Nephron (organoid): Measurements from ENCODE around the gene EFCAB11.

ENCODE experiments used
- H3K27ac Mint-ChIP-seq, 3 experiments: 2 replicates each; pipeline ENCODE4 v1.8.0; 2020; ENCODE audit warnings: mixed read lengths in 3 of 3, mild to moderate bottlenecking in 2 of 3, moderate library complexity in 1 of 3
- H3K27me3 Mint-ChIP-seq: 2 replicates; pipeline ENCODE4 v1.8.0; 2021; ENCODE audit warnings: low read depth, mild to moderate bottlenecking, moderate library complexity, mixed read lengths
- H3K36me3 Mint-ChIP-seq: 2 replicates; pipeline ENCODE4 v1.8.0; 2020; ENCODE audit warnings: low read depth, mixed read lengths
- H3K4me1 Mint-ChIP-seq: 2 replicates; pipeline ENCODE4 v1.8.0; 2020; ENCODE audit warnings: mixed read lengths
- H3K4me3 Mint-ChIP-seq, 3 experiments: 2 replicates each; pipeline ENCODE4 v1.8.0; 2020; ENCODE audit warnings: mild to moderate bottlenecking in 3 of 3, mixed read lengths in 3 of 3, moderate library complexity in 2 of 3
- H3K9me3 Mint-ChIP-seq: 2 replicates; pipeline ENCODE4 v1.8.0; 2020; ENCODE audit warnings: mixed read lengths
- TF ChIP-seq, protein P1 (sequence below), 3 experiments: fragments of 200-600 bp; sonication (generic); IDR thresholded peaks; one replicate each; pipeline ENCODE4 v1.5.0; 2021; ENCODE audit warnings: antibody characterized with exemption in 3 of 3; ENCODE audit not compliant: unreplicated experiment in 3 of 3

The EFCAB11 gene

DNA sequence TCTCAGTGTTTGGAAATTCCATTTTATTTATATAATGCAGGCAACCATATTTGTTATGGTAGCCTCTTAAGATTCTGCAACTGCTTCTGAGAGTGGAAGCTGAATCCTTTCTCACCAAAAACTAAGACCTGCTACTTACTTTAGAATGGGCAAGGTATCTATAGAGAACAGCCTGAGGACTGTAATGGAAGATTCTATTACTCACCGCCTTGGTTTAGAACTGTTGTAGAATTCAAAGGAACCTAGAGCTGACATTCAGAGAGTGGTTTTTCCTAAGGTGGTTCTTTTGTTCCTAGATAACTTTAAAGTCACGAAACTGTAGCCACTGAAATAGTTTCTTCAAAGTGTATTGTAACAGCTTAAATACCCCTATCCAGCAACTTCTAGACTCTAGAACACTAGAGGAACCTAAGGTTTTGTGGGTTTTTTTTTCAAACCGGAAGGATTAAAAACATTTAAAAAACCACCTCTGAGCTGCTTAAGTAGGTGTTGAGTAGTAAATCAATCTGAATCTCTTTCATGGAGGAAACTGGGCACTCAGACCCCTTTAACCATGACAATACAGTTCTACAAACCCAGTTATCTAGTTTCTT, 5.4 kb upstream of the EFCAB11 start:
- peak overlapping the region in 2 of 3 experiments; percentile 40 for H3K4me3 Mint-ChIP-seq
- H3K27me3 Mint-ChIP-seq, result no peaks in the 10 kb centered on the region
- TF ChIP-seq, protein P1, sequence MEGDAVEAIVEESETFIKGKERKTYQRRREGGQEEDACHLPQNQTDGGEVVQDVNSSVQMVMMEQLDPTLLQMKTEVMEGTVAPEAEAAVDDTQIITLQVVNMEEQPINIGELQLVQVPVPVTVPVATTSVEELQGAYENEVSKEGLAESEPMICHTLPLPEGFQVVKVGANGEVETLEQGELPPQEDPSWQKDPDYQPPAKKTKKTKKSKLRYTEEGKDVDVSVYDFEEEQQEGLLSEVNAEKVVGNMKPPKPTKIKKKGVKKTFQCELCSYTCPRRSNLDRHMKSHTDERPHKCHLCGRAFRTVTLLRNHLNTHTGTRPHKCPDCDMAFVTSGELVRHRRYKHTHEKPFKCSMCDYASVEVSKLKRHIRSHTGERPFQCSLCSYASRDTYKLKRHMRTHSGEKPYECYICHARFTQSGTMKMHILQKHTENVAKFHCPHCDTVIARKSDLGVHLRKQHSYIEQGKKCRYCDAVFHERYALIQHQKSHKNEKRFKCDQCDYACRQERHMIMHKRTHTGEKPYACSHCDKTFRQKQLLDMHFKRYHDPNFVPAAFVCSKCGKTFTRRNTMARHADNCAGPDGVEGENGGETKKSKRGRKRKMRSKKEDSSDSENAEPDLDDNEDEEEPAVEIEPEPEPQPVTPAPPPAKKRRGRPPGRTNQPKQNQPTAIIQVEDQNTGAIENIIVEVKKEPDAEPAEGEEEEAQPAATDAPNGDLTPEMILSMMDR (IDR thresholded peaks at IDR 0.05; ENCODE audit: unreplicated experiment in 3 of 3), result no peak
- peaks cover 18% of the 10 kb centered on the region for H3K4me1 Mint-ChIP-seq
- peaks cover 24% of the 10 kb centered on the region for H3K36me3 Mint-ChIP-seq
- H3K9me3 Mint-ChIP-seq, result no peaks in the 10 kb centered on the region
- H3K27ac Mint-ChIP-seq, result no peak overlapping the region

DNA sequence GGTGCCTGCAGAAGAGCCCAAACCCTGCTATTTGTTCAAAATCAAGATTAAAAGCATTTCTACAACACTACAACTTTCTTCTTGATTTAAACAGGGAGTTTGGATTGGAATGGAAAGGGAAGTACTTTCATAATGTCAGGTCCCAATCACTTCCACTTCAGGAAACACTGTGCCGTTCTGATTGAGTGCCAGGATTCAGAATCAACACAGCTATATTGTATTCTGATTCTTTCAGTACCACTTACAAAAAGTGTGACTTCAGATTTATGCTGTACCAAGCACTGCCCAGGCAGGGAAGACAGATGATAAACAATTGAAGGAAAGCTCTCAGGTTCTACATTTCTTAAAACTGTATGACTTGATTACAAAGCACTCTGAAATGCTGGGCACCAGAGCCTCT, 4.4 kb upstream of the EFCAB11 start:
- TF ChIP-seq, protein P1 (IDR thresholded peaks at IDR 0.05; ENCODE audit: unreplicated experiment in 3 of 3), result no peak
- no peak overlapping the region for H3K27ac Mint-ChIP-seq
- peak overlapping the region in 2 of 3 experiments; percentile 6 to 38 for H3K4me3 Mint-ChIP-seq
- H3K27me3 Mint-ChIP-seq, result no peaks in the 10 kb centered on the region
- H3K4me1 Mint-ChIP-seq, result peaks cover 24% of the 10 kb centered on the region
- H3K36me3 Mint-ChIP-seq, result peaks cover 18% of the 10 kb centered on the region
- no peaks in the 10 kb centered on the region for H3K9me3 Mint-ChIP-seq

DNA sequence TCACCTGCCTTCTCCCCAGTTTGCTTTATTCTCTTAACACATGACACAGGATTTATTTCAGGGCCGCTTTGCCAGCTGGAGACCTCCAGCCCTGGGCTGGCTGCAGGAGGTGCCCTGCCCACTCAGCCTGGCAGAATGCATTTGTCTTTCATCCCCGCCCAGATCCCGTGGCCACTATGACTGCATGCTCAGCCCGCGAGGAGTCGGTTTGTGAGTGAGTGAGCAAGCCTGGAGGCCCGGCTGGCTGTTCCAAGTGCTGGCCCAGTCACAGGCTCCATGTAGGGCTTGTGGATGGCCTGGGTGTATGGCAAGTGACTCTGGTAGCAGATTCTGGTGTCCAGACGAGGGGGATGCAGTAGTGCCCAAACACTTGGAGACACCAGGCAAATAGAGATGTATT, 3.3 kb upstream of the EFCAB11 start:
- H3K27me3 Mint-ChIP-seq, result no peaks in the 10 kb centered on the region
- H3K4me3 Mint-ChIP-seq, result peak overlapping the region; percentile 90 to 97 (median 97)
- H3K4me1 Mint-ChIP-seq, result peaks cover 34% of the 10 kb centered on the region
- peak overlapping the region in 1 of 3 experiments; percentile 45 for H3K27ac Mint-ChIP-seq
- no peaks in the 10 kb centered on the region for H3K9me3 Mint-ChIP-seq
- TF ChIP-seq, protein P1 (IDR thresholded peaks at IDR 0.05; ENCODE audit: unreplicated experiment in 3 of 3), result no peak
- H3K36me3 Mint-ChIP-seq, result peaks cover 9% of the 10 kb centered on the region

DNA sequence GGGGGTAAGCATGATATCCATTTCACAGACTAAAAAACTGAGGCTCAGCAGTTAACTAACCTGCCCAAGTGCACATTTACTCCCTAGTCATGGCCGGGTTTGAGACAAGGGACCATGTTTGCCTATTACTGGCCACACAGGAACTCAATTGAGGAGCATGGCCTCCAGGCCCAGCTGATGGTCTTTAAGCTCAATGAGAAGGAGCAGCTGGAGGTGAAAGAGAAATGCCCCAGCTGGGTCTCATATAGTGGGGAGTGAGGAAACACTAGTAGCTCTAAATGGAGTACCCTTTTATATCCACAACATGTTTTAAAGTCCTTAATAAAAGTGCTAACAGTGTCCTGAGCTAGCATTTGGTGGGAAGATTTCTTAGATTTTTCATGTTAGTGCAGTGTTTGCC, 2.8 kb upstream of the EFCAB11 start:
- peak overlapping the region; percentile 90 to 97 (median 97) for H3K4me3 Mint-ChIP-seq
- H3K27ac Mint-ChIP-seq, result peak overlapping the region; percentile 45 to 98 (median 97)
- peaks cover 9% of the 10 kb centered on the region for H3K36me3 Mint-ChIP-seq
- TF ChIP-seq, protein P1 (IDR thresholded peaks at IDR 0.05; ENCODE audit: unreplicated experiment in 3 of 3), result no peak
- H3K27me3 Mint-ChIP-seq, result no peaks in the 10 kb centered on the region
- no peaks in the 10 kb centered on the region for H3K9me3 Mint-ChIP-seq
- H3K4me1 Mint-ChIP-seq, result peaks cover 34% of the 10 kb centered on the region

DNA sequence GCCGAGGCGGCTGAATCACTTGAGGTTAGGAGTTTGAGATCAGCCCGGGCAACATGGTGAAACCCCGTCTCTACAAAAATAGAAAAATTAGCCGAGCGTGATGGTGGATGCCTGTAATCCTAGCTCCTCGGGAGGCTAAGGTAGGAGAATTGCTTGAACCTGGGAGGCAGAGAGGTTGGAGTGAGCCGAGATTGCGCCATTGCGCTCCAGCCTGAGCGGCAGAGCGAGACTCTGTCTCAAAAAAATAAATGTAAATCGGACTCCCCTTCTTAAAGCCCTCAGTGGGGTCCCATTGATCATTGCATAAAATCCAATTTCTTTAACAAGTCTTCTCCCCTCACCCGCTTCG, 2.1 kb upstream of the EFCAB11 start:
- peaks cover 9% of the 10 kb centered on the region for H3K36me3 Mint-ChIP-seq

More for the DNA sequence above, 2.1 kb upstream of the EFCAB11 start:
- peak overlapping the region; percentile 45 to 98 (median 97) for H3K27ac Mint-ChIP-seq
- H3K4me1 Mint-ChIP-seq, result peaks cover 34% of the 10 kb centered on the region
- TF ChIP-seq, protein P1 (IDR thresholded peaks at IDR 0.05; ENCODE audit: unreplicated experiment in 3 of 3), result no peak
- no peaks in the 10 kb centered on the region for H3K27me3 Mint-ChIP-seq
- H3K4me3 Mint-ChIP-seq, result peak overlapping the region; percentile 90 to 97 (median 97)
- H3K9me3 Mint-ChIP-seq, result no peaks in the 10 kb centered on the region
